ENCODE results near the gene LRRC19. TPM values are rescaled to one million over a fixed set of nuclear protein-coding genes. Genes with fewer than 3 reads are reported as not detected.
A peak's percentile ranks its signal among the peaks of the same experiment; 100 is the strongest.

Gene LRRC19
- total RNA-seq, 4 donors from 2014 or later, result not detected

GRCh38 chr9:26945591-26945990 lies 59.9 kb downstream of the LRRC19 start:
- H3K4me1 ChIP-seq, result peaks cover 6 to 38% (median 13%) of the 10 kb centered on the region in 3 donors
- no peak overlapping the region for H3K27ac ChIP-seq
- no peaks in the 10 kb centered on the region for H3K9me3 ChIP-seq
- H3K4me3 ChIP-seq, result peak overlapping the region; percentile 69 to 70
- no peak for TF ChIP-seq POLR2A (IDR thresholded peaks at IDR 0.05)
- no peaks in the 10 kb centered on the region for H3K36me3 ChIP-seq
- 4 to 21% methylated on average over 2 of the region's 2 CpGs for WGBS, 2 donors (ENCODE audit: low coverage in 1 of 2)
- H3K27me3 ChIP-seq, result no peaks in the 10 kb centered on the region
- ATAC-seq, result no peak

Other genes with a start within 250 kb of the LRRC19 start
- gene CAAP1, start 112.9 kb downstream of the LRRC19 start, total RNA-seq, result 10 to 100 TPM; 12.6 to 21.8 (median 15.9) TPM
- gene PLAA, start 58.4 kb downstream of the LRRC19 start, total RNA-seq, result 10 to 100 TPM; 24.7 to 35.0 (median 32.7) TPM
- gene IFT74, start 49.3 kb downstream of the LRRC19 start, total RNA-seq, result 10 to 100 TPM; 16.7 to 28.0 (median 19.2) TPM
- gene TEK, start 103.6 kb upstream of the LRRC19 start, total RNA-seq, result 10 to 100 TPM in 3 of 4 donors, 1 to 10 TPM in 1; 4.4 to 25.3 (median 13.2) TPM

Data from gastroesophageal sphincter (tissue), 4 donors.